IPS-18c (cell line): ENCODE data around the gene CBX2.
A peak's percentile ranks its signal among the peaks of the same experiment; 100 is the strongest.

Source experiments
- H3K4me3 ChIP-seq: 2 replicates; pipeline ENCODE4 v1.7.0; 2013; ENCODE audit warnings: low read depth, mild to moderate bottlenecking, low read length, moderate library complexity; ENCODE audit not compliant: insufficient read depth
- H3K9me3 ChIP-seq: one replicate; pipeline ENCODE4 v1.6.1; 2013; ENCODE audit warnings: mild to moderate bottlenecking, low read length, moderate library complexity; ENCODE audit not compliant: control insufficient read depth, insufficient read depth

Gene CBX2

DNA sequence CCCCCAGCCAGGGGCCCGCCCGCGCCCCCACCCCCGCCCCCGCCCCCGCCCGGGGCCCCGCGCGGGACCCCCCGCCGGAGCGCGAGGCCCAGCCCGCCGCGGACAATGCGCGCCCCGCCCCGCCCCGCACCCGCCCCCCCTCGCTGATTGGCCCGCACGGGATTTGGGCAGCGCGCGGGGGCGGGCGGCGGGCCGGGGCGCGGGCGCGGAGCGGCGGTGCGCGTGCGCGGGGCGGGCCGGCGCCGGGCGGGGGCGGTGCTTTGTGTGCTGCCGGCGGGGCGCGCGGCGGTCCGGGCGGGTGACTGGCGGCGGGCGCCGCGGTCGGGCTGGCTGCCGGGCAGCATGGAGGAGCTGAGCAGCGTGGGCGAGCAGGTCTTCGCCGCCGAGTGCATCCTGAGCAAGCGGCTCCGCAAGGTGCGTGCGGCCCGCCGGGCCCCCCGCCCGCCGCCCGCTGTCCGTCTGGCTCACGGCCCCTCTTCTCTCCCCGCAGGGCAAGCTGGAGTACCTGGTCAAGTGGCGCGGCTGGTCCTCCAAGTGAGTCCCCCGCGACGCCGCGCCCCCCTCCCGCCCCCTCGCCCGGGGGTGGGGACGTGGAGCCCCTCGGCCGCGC is at the start of gene CBX2:
TSS of gene CBX2 (plus strand) at position 255 of the 610 bp plus-strand sequence. CDS start at position 343, 88 bp downstream.
- peak within 1 kb of the TSS; percentile 85 for H3K4me3 ChIP-seq
- no peaks in the 10 kb centered on the region for H3K9me3 ChIP-seq

DNA sequence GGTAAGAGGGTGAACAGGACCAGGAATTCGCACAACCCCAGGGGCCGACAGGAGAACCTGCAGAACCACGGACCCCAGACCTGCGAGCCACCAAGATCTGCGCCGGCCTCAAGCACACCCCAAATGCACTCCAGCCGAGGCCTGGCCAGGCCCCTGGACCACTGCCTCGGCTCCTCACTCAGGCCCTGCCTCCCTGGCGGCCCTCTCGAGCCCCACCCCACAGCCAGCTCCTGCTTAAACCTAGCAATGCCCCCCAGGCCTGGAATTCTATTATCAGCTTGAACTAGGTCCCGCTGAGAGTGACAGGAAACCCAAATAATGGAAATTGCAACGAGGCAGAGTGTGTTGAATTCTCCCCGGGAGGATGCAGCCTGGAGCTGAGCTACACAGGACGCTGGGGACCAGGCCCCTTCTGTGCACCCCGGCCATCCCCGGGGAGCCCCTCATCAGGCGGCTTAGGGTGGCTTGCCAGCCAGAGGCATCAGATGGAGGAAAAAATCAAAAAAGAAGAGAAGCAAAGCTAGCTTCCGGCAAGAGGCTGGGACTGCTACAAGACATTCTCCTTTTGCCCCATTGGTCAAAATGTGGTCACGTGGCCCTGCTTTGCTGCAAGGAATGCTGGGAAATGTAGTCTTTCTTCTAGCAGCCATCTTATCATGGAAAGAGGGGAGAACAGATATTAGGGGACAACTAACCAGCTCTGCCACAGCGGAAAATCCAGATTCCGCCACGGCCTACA is 49.6 kb upstream of the CBX2 start:
- no peak overlapping the region for H3K4me3 ChIP-seq

DNA sequence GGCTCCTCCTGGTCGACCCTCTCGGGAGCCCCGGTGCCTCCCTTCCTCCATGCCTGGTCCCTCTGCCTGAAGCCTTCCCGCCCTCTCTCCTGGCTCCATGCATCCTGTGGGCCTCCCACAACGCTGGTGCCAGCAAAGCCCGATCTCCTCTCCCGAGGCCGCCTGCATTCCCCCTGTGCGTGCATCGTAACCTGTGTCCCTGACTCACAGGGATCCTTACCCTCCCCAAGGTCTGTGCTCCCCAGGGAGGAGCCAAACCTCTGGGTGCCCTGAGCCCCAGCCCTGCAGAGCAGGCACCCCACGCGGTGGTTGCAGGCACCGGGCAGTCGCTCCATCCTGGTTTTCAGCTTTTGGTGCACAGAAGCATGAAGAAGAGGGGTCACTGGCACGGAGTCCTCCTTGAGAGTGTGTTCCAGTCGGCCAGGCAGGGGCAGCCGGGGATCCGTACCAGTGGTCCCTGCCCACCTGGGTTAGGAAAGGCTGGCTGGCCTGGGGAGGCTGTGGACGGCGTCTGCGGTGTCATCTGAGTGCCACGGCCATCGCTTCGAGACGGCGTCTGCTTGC is 49.0 kb upstream of the CBX2 start:
- Histone ChIP-seq H3K4me3 (no peak overlapping the region), H3K9me3 (peaks cover 3% of the 10 kb centered on the region)

More for the DNA sequence above, 49.6 kb upstream of the CBX2 start:
- H3K9me3 ChIP-seq, result peaks cover 3% of the 10 kb centered on the region

DNA sequence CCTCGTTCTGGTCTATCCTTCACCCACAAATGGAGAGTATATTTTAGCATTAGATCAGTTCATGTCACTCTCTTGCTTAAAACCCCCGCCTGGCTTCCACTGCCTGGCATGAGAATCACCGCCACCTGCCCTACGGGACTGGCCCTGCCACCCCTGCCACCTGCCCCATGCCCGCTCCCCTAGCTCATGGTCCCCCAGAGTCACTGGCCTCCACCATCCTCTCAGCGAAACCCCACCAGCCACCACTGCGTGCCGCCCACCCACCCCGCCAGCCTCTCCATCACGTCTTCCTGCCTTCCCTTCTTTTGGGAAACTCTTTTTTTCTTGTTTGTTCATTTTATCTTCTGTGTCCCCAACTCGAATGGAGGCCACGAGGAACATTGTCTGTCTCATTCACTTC is 48.2 kb upstream of the CBX2 start:
- peaks cover 3% of the 10 kb centered on the region for H3K9me3 ChIP-seq
- no peak overlapping the region for H3K4me3 ChIP-seq

DNA sequence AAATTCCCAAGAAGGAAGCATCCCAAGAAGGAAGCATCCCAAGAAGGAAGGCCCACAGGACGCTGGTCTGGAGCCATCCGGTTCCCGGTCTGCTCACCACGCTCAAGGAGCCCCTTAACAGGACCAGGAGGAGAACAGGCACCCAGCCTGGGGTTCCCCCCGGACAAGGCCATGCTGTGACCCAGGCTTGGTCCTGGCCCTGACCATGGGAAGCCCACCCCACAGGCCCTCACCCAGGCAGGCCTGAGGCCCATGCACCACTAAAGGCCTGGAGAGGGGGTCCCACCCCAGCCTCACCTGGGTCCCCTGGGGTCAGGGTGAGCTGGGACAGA is 47.5 kb upstream of the CBX2 start:
- H3K9me3 ChIP-seq, result peaks cover 3% of the 10 kb centered on the region
- H3K4me3 ChIP-seq, result no peak overlapping the region

DNA sequence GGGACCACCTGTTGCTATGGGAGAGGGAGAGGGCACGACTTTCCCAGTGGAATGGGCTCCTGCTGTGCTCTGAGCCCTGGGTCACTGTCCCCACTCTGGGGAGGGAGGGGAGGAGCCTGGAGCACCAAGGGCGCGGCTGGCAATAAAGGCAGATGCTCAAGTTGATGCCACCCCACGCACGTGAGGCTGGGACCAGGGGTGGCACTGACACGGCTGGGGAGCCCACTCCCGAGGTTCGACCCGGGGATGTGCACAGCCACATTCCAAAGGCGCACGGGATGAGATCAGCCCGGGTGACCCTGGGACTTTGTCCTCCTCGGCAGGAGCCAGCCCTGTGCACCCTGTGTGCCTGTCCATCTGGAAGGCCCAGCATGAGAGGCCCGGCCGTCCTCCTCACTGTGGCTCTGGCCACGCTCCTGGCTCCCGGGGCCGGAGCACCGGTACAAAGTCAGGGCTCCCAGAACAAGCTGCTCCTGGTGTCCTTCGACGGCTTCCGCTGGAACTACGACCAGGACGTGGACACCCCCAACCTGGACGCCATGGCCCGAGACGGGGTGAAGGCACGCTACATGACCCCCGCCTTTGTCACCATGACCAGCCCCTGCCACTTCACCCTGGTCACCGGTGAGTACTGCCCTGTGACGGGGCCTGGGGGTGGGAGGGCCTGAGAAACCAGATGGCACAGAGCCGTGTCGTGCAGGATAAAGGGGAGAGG is 47.0 kb upstream of the CBX2 start, which contains the start of gene ENPP7:
TSS of gene ENPP7 (plus strand) at position 175 of the 715 bp plus-strand sequence. CDS start at position 372, 197 bp downstream.
- no peak within 1 kb of the TSS for H3K4me3 ChIP-seq
- peaks cover 3% of the 10 kb centered on the region for H3K9me3 ChIP-seq

DNA sequence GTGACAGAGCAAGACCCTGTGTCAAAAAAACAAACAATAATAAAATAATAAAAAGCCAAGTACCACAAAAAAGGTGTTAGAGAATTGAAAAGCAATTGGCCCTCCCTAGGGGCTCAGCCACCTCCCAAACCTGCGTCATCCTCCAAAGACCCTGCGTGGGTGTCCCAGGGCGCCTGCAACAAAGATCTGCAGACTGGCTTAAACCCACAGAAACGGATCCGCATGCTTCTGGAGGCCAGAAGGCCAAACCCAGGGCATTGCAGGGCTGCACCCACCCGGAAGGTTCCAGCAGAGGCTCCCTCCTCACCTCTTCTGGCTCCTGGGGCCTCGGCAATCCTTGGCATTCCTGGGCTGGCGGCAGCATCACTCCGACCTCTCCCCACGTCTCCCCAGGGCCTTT is 45.7 kb upstream of the CBX2 start:
- Histone ChIP-seq H3K9me3 (no peaks in the 10 kb centered on the region), H3K4me3 (no peak overlapping the region)

DNA sequence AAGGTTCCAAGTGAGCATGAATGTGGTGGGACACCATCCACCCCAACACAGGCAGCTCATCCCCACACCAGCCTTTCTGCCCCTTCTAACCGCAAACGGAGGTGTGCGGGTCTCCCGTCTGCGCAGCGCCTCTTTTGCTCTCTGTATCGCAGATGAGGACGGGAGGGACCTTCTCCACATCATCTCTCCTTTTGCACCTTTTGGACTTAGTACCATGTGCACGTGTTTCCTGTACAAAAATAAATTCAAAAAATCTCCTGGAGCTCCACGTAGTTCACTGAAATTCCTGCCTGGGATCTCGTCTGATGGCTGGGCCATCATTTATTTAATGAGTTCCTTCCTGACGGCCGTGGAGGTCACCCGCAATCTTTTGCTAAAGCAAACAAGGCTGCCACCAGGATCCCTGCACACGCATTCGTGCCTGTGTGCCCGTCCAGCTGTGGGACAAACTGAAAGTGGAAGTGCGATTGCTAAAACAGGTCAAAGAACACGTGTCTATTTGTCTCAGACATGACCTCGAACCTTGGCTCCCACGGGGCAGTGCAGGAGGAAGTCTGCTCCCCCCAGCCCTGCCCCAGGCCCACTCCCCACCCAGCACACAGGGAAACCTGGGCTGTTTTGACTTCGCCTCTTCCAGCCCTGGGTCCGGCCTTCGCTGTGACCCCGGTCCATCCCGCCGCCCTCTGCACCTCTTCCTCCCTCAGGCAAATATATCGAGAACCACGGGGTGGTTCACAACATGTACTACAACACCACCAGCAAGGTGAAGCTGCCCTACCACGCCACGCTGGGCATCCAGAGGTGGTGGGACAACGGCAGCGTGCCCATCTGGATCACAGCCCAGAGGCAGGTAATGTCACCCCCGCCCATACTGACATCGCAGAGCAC is 44.9 kb upstream of the CBX2 start:
- Histone ChIP-seq H3K4me3 (no peak overlapping the region), H3K9me3 (no peaks in the 10 kb centered on the region)

DNA sequence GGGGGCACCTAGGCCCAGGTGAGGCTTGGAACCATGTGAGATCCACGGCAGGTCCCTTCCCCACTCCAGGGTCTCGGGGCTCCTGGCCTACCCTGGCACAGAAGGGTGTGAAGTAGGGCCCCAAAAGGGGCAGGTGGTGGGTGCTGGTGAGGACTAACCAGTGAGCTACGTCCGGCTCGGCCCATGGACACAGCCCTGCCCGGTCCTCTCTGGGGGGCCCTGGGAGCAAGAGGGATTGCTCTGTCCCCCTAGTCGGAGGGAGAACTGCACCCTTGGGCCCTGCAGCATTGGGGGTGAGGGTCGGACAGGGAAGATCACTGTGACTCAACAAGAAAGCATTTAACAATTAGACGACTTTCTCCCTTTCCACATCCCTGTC is 44.3 kb upstream of the CBX2 start:
- Histone ChIP-seq H3K9me3 (no peaks in the 10 kb centered on the region), H3K4me3 (no peak overlapping the region)

DNA sequence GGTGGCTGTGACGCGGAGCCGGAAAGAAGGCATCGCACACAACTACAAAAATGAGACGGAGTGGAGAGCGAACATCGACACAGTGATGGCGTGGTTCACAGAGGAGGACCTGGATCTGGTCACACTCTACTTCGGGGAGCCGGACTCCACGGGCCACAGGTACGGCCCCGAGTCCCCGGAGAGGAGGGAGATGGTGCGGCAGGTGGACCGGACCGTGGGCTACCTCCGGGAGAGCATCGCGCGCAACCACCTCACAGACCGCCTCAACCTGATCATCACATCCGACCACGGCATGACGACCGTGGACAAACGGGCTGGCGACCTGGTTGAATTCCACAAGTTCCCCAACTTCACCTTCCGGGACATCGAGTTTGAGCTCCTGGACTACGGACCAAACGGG is 42.9 kb upstream of the CBX2 start:
- Histone ChIP-seq H3K9me3 (no peaks in the 10 kb centered on the region), H3K4me3 (no peak overlapping the region)

DNA sequence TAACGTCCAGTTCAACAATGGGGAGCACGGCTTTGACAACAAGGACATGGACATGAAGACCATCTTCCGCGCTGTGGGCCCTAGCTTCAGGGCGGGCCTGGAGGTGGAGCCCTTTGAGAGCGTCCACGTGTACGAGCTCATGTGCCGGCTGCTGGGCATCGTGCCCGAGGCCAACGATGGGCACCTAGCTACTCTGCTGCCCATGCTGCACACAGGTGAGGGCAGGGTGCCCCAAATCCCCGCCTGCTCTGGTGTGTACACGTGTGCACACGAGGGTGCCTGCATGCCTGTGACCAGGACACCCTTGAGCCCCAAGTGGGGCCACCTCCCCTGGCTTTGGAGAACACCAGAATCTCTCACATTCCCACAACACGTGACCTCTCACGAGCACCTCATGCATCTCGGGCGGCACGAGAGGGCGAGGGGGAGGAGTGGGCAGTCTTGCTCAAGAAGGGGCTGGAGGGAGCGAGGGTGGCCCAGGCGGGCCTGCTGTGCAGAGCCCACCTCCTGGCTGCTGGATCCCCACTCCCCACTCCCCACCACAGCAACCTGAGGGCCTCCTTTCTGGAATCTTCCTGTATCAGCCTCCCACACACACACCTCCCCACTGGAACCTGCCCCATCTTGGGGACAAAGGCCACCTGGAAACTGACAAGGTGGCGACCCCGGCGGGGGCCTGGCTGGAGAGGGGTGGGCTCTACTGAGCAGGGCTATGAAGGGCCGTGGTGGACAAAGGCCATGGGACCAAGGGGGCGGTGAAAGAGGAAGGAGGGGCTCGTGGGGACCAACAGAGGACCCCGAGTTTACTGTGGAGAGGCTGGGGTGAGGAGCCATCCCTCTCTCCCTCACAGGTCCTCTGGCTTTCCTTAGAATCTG is 40.7 kb upstream of the CBX2 start:
- Histone ChIP-seq H3K9me3 (no peaks in the 10 kb centered on the region), H3K4me3 (no peak overlapping the region)

DNA sequence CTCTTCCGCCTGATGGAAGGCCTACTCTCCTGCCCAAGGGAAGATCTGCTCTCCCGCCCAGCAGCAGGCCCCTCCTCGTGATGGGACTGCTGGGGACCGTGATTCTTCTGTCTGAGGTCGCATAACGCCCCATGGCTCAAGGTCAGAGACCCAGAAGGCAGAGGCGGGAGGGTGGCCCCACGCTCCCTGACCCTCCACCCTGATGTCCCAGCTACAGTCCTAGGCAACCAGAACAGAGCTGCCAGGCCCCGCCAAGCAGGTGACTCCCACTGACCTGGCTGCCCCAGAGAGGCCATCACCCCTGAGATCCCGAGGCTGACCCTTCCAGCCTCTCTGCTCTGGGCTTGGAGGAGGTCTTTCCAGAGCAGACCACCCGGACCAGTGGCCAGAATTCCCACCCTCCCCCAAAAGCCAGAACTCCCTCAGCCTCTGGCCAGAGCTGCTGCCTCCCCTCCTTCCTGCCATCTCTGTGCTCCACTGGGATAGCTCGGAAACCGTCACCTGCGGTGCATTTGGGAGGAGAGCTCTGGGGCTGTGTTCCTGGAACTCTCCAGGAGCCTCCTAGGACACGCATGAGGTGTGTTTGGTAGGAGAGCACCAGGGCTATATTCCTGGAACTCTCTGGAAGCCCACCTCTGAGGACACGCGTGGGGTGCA is 39.9 kb upstream of the CBX2 start:
- Histone ChIP-seq H3K9me3 (no peaks in the 10 kb centered on the region), H3K4me3 (no peak overlapping the region)

DNA sequence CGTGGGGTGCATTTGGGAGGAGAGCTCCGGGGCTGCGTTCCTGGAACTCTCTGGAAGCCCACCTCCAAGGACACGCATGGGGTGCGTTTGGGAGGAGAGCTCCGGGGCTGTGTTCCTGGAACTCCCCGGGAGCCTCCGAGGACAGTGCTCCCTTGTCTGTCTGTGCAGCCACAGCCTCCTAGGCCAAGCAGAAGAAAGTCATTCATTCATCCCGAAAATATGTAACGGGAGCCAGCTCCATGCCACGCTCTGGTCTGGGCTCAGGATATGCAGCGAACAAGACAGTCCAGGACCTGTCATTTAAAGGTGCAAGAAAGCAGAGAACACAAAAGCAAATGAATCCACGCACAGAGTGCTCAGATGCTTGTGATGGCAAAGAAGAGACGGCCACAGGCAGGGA is 39.3 kb upstream of the CBX2 start:
- H3K9me3 ChIP-seq, result no peaks in the 10 kb centered on the region
- no peak overlapping the region for H3K4me3 ChIP-seq

DNA sequence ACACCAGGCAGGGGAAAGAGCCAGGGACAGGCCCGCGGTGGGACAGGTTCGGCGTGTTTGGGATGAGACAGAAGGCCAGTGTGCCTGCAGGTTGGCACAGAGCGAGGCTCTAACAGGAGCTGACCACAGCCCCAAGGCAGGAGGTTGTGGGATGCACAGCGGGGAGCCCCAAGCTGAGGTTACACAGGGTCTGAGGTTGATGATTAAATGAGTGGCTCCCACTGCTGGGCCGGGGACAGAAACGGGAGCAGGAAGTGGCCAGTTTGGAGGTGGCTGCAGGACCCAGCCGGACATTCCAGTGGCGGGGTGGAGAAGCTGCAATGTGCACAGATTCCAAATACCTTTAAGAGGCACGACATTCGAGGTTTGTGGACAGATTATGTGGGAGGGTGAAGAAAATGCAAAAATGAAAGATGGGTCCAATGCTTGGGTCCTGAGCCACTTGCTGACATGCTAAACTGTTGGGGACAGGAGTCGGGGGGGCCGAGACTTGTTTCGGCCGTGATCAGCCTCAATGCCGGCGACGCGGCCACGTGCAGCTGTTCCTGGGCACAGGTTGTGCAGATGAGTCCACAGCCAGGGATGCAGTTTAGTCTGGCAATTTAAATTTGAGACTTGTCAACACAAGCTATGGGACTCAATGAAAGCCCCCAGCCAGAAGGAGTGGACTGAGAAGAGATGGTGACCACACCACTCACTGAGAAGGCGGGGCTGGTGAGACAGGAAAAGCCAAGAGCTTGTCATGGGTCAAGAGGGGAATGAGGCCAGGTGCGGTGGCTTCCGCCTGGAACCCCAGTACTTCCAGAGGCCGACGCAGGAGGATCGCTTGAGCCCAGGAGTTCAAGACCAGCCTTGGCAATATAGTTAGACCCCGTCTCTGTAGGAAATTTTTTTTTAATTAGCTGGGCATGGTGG is 38.5 kb upstream of the CBX2 start:
- no peak overlapping the region for H3K4me3 ChIP-seq
- no peaks in the 10 kb centered on the region for H3K9me3 ChIP-seq

DNA sequence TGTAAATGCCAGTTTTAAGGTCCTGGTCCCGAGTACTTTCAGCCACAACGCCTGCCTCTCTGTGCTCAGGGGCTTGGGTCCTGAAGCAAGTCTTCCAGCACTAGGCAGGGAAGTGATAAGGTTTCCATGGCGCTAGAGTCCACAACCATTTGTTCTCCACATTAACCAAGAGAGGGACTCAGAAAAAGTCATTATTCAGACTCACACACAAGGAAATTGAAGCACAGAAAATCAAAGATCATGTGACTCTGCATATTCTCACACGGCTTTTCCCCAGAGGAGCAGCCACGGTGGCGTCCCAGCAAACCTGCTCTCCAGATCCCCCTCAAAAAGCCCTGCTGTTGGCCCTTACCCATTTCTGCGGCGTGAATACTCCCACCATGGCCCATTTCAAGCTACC is 37.5 kb upstream of the CBX2 start:
- no peak overlapping the region for H3K4me3 ChIP-seq
- H3K9me3 ChIP-seq, result no peaks in the 10 kb centered on the region
